K562 (cell line): ENCODE results near the gene ORC1. TPM values are rescaled to one million over a fixed set of nuclear protein-coding genes. Genes with fewer than 3 reads are reported as not detected.

Experiments used
- ATAC-seq: fragments of 200-7000 bp; cut with Tn5 transposase; 3 replicates; pipeline ENCODE4 v1.9.1; 2020; ENCODE audit warnings: moderate library complexity
- BruUV-seq: library from RNA; stranded (reverse); fragments of 400-500 nt; replicated peaks from 2 replicates; lab custom pipeline; 2021; lab: Mats Ljungman, UMichigan
- CTCF ChIA-PET: fragments of 300-600 bp; formaldehyde crosslinking; extraction: SDS; loops from one replicate; lab custom pipeline; 2021; ENCODE audit warnings: low intra/inter-chr PET ratio; lab: Yijun Ruan, JAX
- POLR2A ChIA-PET: fragments of 300-600, 350-650 bp; sonication (Branson Sonifier 250); formaldehyde crosslinking; extraction: SDS; loops from one replicate; lab custom pipeline; 2021; ENCODE audit warnings: antibody characterized with exemption, inconsistent platforms; lab: Yijun Ruan, JAX
- DNase-seq, 4 experiments: peaks; one replicate each; pipeline versions ENCODE4 v3.0.0 to v3.0.0-alpha.2; 2011 to 2018; ENCODE audit warnings: low spot score in 3 of 4, mixed read lengths in 3 of 4; ENCODE audit errors: extremely low read depth in 1 of 4
- FAIRE-seq: peaks from 2 replicates; lab custom pipeline; 2011; peaks lifted over from hg19 to GRCh38; lab: Jason Lieb, UNC
- H2AFZ ChIP-seq: 2 replicates; pipeline ENCODE4 v1.6.0; 2011; ENCODE audit warnings: low read depth, low read length, control low read depth, inconsistent platforms
- H3K27ac ChIP-seq: fragments of 200-600 bp; 3 replicates; pipeline ENCODE4 v1.8.0; 2011; ENCODE audit warnings: low read depth, mild to moderate bottlenecking, control low read depth, inconsistent platforms, low read length, moderate library complexity, mixed read lengths; ENCODE audit errors: extremely low read depth
- H3K27me3 ChIP-seq, 2 experiments: fragments of 300-600 bp in 1 of 2; 2 replicates in 1 of 2; 3 replicates in 1 of 2; pipeline versions ENCODE4 v1.6.0 to v1.8.0; 2011; ENCODE audit warnings: inconsistent platforms in 2 of 2, low read length in 2 of 2, mild to moderate bottlenecking in 1 of 2, mixed read lengths in 1 of 2, moderate library complexity in 1 of 2; ENCODE audit not compliant: control insufficient read depth in 2 of 2, insufficient read depth in 2 of 2
- H3K36me3 ChIP-seq: fragments of 300-600 bp; 3 replicates; pipeline ENCODE4 v1.8.0; 2011; ENCODE audit warnings: mild to moderate bottlenecking, low read length, inconsistent platforms; ENCODE audit not compliant: control insufficient read depth, insufficient read depth
- H3K4me1 ChIP-seq, 2 experiments: fragments of 200-600 bp in 1 of 2; replicated peaks in 1 of 2; 2 replicates in 1 of 2; 3 replicates in 1 of 2; pipeline versions ENCODE4 v1.5.1 to v1.8.0; 2011; ENCODE audit warnings: inconsistent platforms in 2 of 2, low read length in 2 of 2, mild to moderate bottlenecking in 1 of 2, mixed read lengths in 1 of 2, moderate library complexity in 1 of 2; ENCODE audit not compliant: control insufficient read depth in 2 of 2, insufficient read depth in 2 of 2
- H3K4me2 ChIP-seq: 2 replicates; pipeline ENCODE4 v1.6.1; 2011; ENCODE audit warnings: low read length, control low read depth, inconsistent platforms, mixed read lengths; ENCODE audit not compliant: insufficient read depth
- H3K4me3 ChIP-seq: fragments of 200-600 bp; sonication (generic), shearing (Covaris generic); 2 replicates; pipeline ENCODE4 v1.5.1; 2016; ENCODE audit warnings: control low read depth, inconsistent platforms
- H3K79me2 ChIP-seq: fragments of 200-600 bp; 3 replicates; pipeline ENCODE4 v1.8.0; 2011; ENCODE audit warnings: low read length, inconsistent platforms; ENCODE audit not compliant: control insufficient read depth, insufficient read depth
- H3K9ac ChIP-seq, 2 experiments: 2 replicates each; pipeline versions ENCODE4 v1.6.0 to v1.6.1; 2011; ENCODE audit warnings: low read depth in 2 of 2, low read length in 2 of 2, control low read depth in 1 of 2, inconsistent platforms in 1 of 2, mild to moderate bottlenecking in 1 of 2, mixed read lengths in 1 of 2; ENCODE audit not compliant: insufficient read depth in 1 of 2
- H3K9me1 ChIP-seq: one replicate; pipeline ENCODE4 v1.6.0; 2011; ENCODE audit warnings: inconsistent platforms, mild to moderate bottlenecking, low read length, moderate library complexity; ENCODE audit not compliant: control insufficient read depth, insufficient read depth
- H3K9me3 ChIP-seq: replicated peaks from 2 replicates; pipeline ENCODE4 v1.5.1; 2011; ENCODE audit warnings: low read depth, low read length, inconsistent platforms; ENCODE audit not compliant: control insufficient read depth, insufficient read depth
- H4K20me1 ChIP-seq: replicated peaks from 2 replicates; pipeline ENCODE4 v1.6.1; 2011; ENCODE audit warnings: low read length, inconsistent platforms, mixed read lengths; ENCODE audit not compliant: control insufficient read depth, insufficient read depth
- ATF4 ChIP-seq: fragments of 450-650 bp; formaldehyde crosslinking; IDR thresholded peaks from 2 replicates; pipeline ENCODE4 v1.4.0; 2022; ENCODE audit warnings: mild to moderate bottlenecking, moderate library complexity
- E2F6 ChIP-seq, 2 experiments: IDR thresholded peaks; 2 replicates each; pipeline ENCODE4 v1.6.1; 2011; ENCODE audit warnings: borderline replicate concordance in 1 of 2, control low read depth in 1 of 2, low read depth in 1 of 2, low read length in 1 of 2, mild to moderate bottlenecking in 1 of 2, mixed read lengths in 1 of 2, moderate library complexity in 1 of 2; ENCODE audit not compliant: insufficient read depth in 1 of 2, insufficient read length in 1 of 2, poor library complexity in 1 of 2, severe bottlenecking in 1 of 2; ENCODE audit errors: extremely low read depth in 1 of 2
- HBP1 ChIP-seq: fragments of 450-650 bp; formaldehyde crosslinking; IDR thresholded peaks from 2 replicates; pipeline ENCODE4 v1.4.0; 2022; ENCODE audit warnings: missing genetic modification characterization
- ILK ChIP-seq: fragments of 450-650 bp; IDR thresholded peaks from 2 replicates; pipeline ENCODE4 v1.6.1; 2016; ENCODE audit warnings: missing genetic modification characterization, low read depth, mild to moderate bottlenecking, missing compliant biosample characterization, moderate library complexity, borderline replicate concordance
- IRF1 ChIP-seq: sonication (generic); formaldehyde crosslinking; IDR thresholded peaks from 2 replicates; pipeline ENCODE4 v1.8.0; 2022; ENCODE audit warnings: missing genetic modification reagents, mild to moderate bottlenecking, borderline replicate concordance
- IRF2 ChIP-seq: sonication (generic); formaldehyde crosslinking; IDR thresholded peaks from 2 replicates; pipeline ENCODE4 v1.8.1; 2022; ENCODE audit warnings: mild to moderate bottlenecking, missing genetic modification reagents
- KLF16 ChIP-seq: IDR thresholded peaks from 2 replicates; pipeline ENCODE4 v1.6.1; 2016; ENCODE audit warnings: antibody characterized with exemption
- NCOA4 ChIP-seq: fragments of 450-650 bp; IDR thresholded peaks from 2 replicates; pipeline ENCODE4 v1.6.1; 2018; ENCODE audit warnings: mild to moderate bottlenecking; ENCODE audit not compliant: partially characterized antibody
- POLR3G ChIP-seq: IDR thresholded peaks from 2 replicates; pipeline ENCODE4 v1.6.1; 2011; ENCODE audit not compliant: insufficient read length, insufficient replicate concordance; ENCODE audit errors: extremely low read depth
- STAG1 ChIP-seq: sonication (generic); formaldehyde crosslinking; IDR thresholded peaks from 2 replicates; pipeline ENCODE4 v1.5.0; 2020; ENCODE audit warnings: missing genetic modification reagents, borderline replicate concordance
- TOE1 ChIP-seq, 2 experiments: fragments of 450-650 bp in 1 of 2; sonication (generic) in 1 of 2; formaldehyde crosslinking in 1 of 2; IDR thresholded peaks; 2 replicates each; pipeline versions ENCODE4 v1.7.1 to v1.8.0; 2016 to 2022; ENCODE audit warnings: borderline replicate concordance in 2 of 2, mild to moderate bottlenecking in 2 of 2, antibody characterized with exemption in 1 of 2, inconsistent platforms in 1 of 2, low read depth in 1 of 2, missing genetic modification reagents in 1 of 2, moderate library complexity in 1 of 2
- WGBS: fragments of 100-300 bp; shearing (Covaris generic); methylation state at CpG from one replicate; pipeline ENCODE4 v1.1.6; 2016; ENCODE audit warnings: low coverage, mixed read lengths; ENCODE audit not compliant: insufficient coverage; ENCODE audit errors: missing lambda C conversion rate; 5-methylcytosine and 5-hydroxymethylcytosine counted together
- in situ Hi-C: fragments of 300-500 bp; cut with MboI; formaldehyde crosslinking; loops from 4 replicates; pipeline ENCODE4 v1.15.0; 2018; ENCODE audit warnings: inconsistent platforms, mixed read lengths
- intact Hi-C: fragments of 100-400 bp; cut with micrococcal nuclease; formaldehyde crosslinking; loops from 2 replicates; pipeline ENCODE4 v1.14.2; 2022
- polyA plus RNA-seq, 8 experiments: library from polyadenylated mRNA; depleted of rRNA in 4 of 8; stranded (reverse) in 5 of 8; unstranded in 3 of 8; fragments of >200 nt; fragmentation: Nextera tagmentation in 2 of 8; fragmentation: Illumina TruSeq in 1 of 8; extraction: Ambion mirVana in 2 of 8; extraction: Trizol in 1 of 8; gene quantifications; 2 replicates each; pipeline versions ENCODE4 v1.2.1 to v1.2.3, GENCODE V29; 2011 to 2014; ENCODE audit warnings: inconsistent platforms in 1 of 8, missing spikeins in 1 of 8
- total RNA-seq, 7 experiments: library from RNA; depleted of rRNA in 6 of 7; stranded (reverse); fragments of >200 nt in 6 of 7; fragmentation: Illumina TruSeq in 2 of 7; extraction: Trizol in 2 of 7; gene quantifications; 2 replicates each; pipeline versions ENCODE4 v1.2.1 to v1.2.3, GENCODE V29; 2011 to 2021; ENCODE audit warnings: low replicate concordance in 1 of 7
- TF ChIP-seq, protein P1 (sequence below): fragments of 250-450 bp; sonication (Bioruptor Pico); IDR thresholded peaks from 2 replicates; pipeline ENCODE4 v1.4.0; 2020; ENCODE audit warnings: mild to moderate bottlenecking
- TF ChIP-seq, protein P2 (sequence below), 2 experiments: fragments of 200-800 bp in 1 of 2; sonication (Bioruptor generic) in 1 of 2; sonication (generic) in 1 of 2; formaldehyde crosslinking in 1 of 2; IDR thresholded peaks in 1 of 2; conservative IDR thresholded peaks in 1 of 2; 2 replicates each; pipeline versions ENCODE4 v1.5.0 to v1.6.1; 2016 to 2020; ENCODE audit warnings: missing compliant biosample characterization in 1 of 2, missing genetic modification characterization in 1 of 2, missing genetic modification reagents in 1 of 2

The ORC1 gene
- total and polyA plus RNA-seq, 9 of the 15 experiments (the other 6 are each of a cell fraction or from before 2014, with no cell fraction given), result 26.4 to 91.6 (median 69.7) TPM

DNA sequence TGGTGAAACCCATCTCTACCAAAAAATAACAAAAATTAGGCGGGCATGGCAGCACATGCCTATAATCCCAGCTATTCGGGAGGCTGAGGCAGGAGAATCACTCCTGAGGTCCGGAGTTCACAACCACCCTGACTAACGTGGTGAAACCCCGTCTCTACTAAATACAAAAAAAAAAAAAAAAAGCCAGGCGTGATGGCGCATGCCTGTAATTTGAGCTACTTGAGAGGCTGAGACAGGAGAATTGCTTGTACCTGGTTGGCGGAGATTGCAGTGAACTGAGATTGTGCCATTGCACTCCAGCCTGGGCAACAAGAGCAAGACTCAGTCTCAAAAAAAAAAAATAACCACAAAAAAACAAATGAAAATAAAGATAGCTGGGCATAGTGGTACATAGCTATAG, 80.5 kb downstream of the ORC1 start:
- POLR2A ChIA-PET, result interaction anchor here (0.8 to 1.1 kb wide), 3 partner anchors 9 to 251 kb away, joined by 3 to 5 read pairs (median 5); no protein-coding TSS in a partner anchor
- no peaks in the 10 kb centered on the region for H3K36me3 ChIP-seq
- intact Hi-C loops, result no loop called here
- H3K9me1 ChIP-seq, result no peaks in the 10 kb centered on the region
- H3K79me2 ChIP-seq, result no peaks in the 10 kb centered on the region
- WGBS, result 90% methylated on average over 5 of the region's 8 CpGs
- in situ Hi-C loops, result no loop called here
- no peaks in the 10 kb centered on the region for H3K27me3 ChIP-seq
- CTCF ChIA-PET, result no interaction called here
- H4K20me1 ChIP-seq, result no peaks in the 10 kb centered on the region
- FAIRE-seq (no peak), DNase-seq (no peak), ATAC-seq (no peak)
- H3K4me2 ChIP-seq, result no peak overlapping the region
- no peaks in the 10 kb centered on the region for H3K9me3 ChIP-seq
- no TSS peak for BruUV-seq
- H3K27ac ChIP-seq, result no peak overlapping the region
- no peaks in the 10 kb centered on the region; a peak in 3 of 5 replicates for H3K4me1 ChIP-seq
- no peak overlapping the region for H3K9ac ChIP-seq
- no peak overlapping the region for H3K4me3 ChIP-seq
- no peak overlapping the region for H2AFZ ChIP-seq
- TF ChIP-seq TOE1 (IDR thresholded peaks at IDR 0.05; ENCODE audit: borderline replicate concordance) (no peak), TOE1 (CRISPR knock-in tag; IDR thresholded peaks at IDR 0.05; ENCODE audit: borderline replicate concordance, low read depth) (no peak), HBP1 (no peak), KLF16 (no peak), IRF1 (CRISPR knock-in tag) (no peak), STAG1 (CRISPR knock-in tag) (no peak), E2F6 (IDR thresholded peaks at IDR 0.05; ENCODE audit: borderline replicate concordance in 1 of 2, extremely low read depth in 1 of 2, insufficient read depth in 1 of 2, insufficient read length in 1 of 2, low read depth in 1 of 2, low read length in 1 of 2, poor library complexity in 1 of 2, severe bottlenecking in 1 of 2) (no peak), IRF2 (CRISPR knock-in tag) (no peak), POLR3G (no peak), ATF4 (no peak), ILK (no peak), NCOA4 (no peak)
- TF ChIP-seq, protein P1, sequence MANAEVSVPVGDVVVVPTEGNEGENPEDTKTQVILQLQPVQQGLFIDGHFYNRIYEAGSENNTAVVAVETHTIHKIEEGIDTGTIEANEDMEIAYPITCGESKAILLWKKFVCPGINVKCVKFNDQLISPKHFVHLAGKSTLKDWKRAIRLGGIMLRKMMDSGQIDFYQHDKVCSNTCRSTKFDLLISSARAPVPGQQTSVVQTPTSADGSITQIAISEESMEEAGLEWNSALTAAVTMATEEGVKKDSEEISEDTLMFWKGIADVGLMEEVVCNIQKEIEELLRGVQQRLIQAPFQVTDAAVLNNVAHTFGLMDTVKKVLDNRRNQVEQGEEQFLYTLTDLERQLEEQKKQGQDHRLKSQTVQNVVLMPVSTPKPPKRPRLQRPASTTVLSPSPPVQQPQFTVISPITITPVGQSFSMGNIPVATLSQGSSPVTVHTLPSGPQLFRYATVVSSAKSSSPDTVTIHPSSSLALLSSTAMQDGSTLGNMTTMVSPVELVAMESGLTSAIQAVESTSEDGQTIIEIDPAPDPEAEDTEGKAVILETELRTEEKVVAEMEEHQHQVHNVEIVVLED (CRISPR knock-in tag), result no peak
- TF ChIP-seq, protein P2, sequence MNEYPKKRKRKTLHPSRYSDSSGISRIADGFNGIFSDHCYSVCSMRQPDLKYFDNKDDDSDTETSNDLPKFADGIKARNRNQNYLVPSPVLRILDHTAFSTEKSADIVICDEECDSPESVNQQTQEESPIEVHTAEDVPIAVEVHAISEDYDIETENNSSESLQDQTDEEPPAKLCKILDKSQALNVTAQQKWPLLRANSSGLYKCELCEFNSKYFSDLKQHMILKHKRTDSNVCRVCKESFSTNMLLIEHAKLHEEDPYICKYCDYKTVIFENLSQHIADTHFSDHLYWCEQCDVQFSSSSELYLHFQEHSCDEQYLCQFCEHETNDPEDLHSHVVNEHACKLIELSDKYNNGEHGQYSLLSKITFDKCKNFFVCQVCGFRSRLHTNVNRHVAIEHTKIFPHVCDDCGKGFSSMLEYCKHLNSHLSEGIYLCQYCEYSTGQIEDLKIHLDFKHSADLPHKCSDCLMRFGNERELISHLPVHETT (CRISPR knock-in tag; conservative IDR thresholded peaks at IDR 0.05 in 1 of 2, IDR thresholded peaks at IDR 0.05 in 1 of 2), result no peak
